Measurements from ENCODE around the gene CFAP68. TPM values are rescaled to one million over a fixed set of nuclear protein-coding genes. Genes with fewer than 3 reads are reported as not detected.

The CFAP68 gene
- total RNA-seq = 10 to 100 TPM; 25.3 to 29.3 (median 28.1) TPM

- Histone ChIP-seq H3K27ac (peak within 1 kb of the TSS; percentile 90 to 98 (median 94)), H3K9me3 (no peaks in the 10 kb centered on the region), H3K36me3 (peaks cover 0 to 32% (median 5%) of the 10 kb centered on the region in 3 donors), H3K4me1 (peaks cover 0 to 18% (median 5%) of the 10 kb centered on the region in 4 donors), H3K27me3 (no peaks in the 10 kb centered on the region), H3K4me3 (peak within 1 kb of the TSS; percentile 54 to 75 (median 62))
- DNase-seq (ENCODE audit: low spot score in 2 of 2) = peak; percentile 94 to 95
- TF ChIP-seq EP300 (IDR thresholded peaks at IDR 0.05) (peak; percentile 90 to 98), CTCF (IDR thresholded peaks at IDR 0.05) (peak; percentile 96 to 100 (median 99)), POLR2A (IDR thresholded peaks at IDR 0.05) (peak; percentile 56 to 82)
- 0 to 1% methylated on average over 36 to 43 of the region's 55 CpGs for WGBS, 2 donors
These were observed at the start of gene CFAP68, which contains the start of gene FDXACB1 for GRCh38 chr11:111878849-111879636. CFAP68 (plus strand) TSS chr11:111879541; CDS start chr11:111879561, 20 bp downstream. FDXACB1 (minus strand) TSS chr11:111879165; CDS start chr11:111879132, 33 bp downstream.

GRCh38 chr11:111833524-111833923 lies 45.8 kb upstream of the CFAP68 start:
- Histone ChIP-seq H3K4me1 (peaks cover 0 to 20% (median 0%) of the 10 kb centered on the region in 4 donors), H3K4me3 (no peak overlapping the region), H3K9me3 (no peaks in the 10 kb centered on the region), H3K36me3 (peaks cover 0 to 64% (median 4%) of the 10 kb centered on the region in 3 donors), H3K27ac (peak overlapping the region in 1 of 4 donors; percentile 5), H3K27me3 (no peaks in the 10 kb centered on the region)
- WGBS, 2 donors = 74 to 75% methylated on average over 4 of the region's 4 CpGs
- no peak for TF ChIP-seq EP300 (IDR thresholded peaks at IDR 0.05)
- TF ChIP-seq CTCF (IDR thresholded peaks at IDR 0.05) = no peak
- TF ChIP-seq POLR2A (IDR thresholded peaks at IDR 0.05) = no peak
- no peak for DNase-seq (ENCODE audit: low spot score in 2 of 2)

- Histone ChIP-seq H3K27me3 (no peaks in the 10 kb centered on the region), H3K4me3 (no peak overlapping the region), H3K4me1 (peaks cover 0 to 20% (median 0%) of the 10 kb centered on the region in 4 donors), H3K36me3 (peaks cover 0 to 59% (median 4%) of the 10 kb centered on the region in 3 donors), H3K27ac (no peak overlapping the region), H3K9me3 (no peaks in the 10 kb centered on the region)
- TF ChIP-seq CTCF (IDR thresholded peaks at IDR 0.05) (no peak), EP300 (IDR thresholded peaks at IDR 0.05) (no peak), POLR2A (IDR thresholded peaks at IDR 0.05) (no peak)
- DNase-seq (ENCODE audit: low spot score in 2 of 2) = no peak
- WGBS, 2 donors = 80 to 87% methylated on average over 3 of the region's 3 CpGs
These were observed 44.7 kb upstream of the CFAP68 start for GRCh38 chr11:111834432-111835163.

GRCh38 chr11:111835665-111836064 lies 43.7 kb upstream of the CFAP68 start:
- H3K9me3 ChIP-seq = no peaks in the 10 kb centered on the region
- H3K4me1 ChIP-seq = peaks cover 0 to 20% (median 0%) of the 10 kb centered on the region in 4 donors
- DNase-seq (ENCODE audit: low spot score in 2 of 2) = no peak
- H3K27me3 ChIP-seq = no peaks in the 10 kb centered on the region
- H3K36me3 ChIP-seq = peaks cover 0 to 49% (median 0%) of the 10 kb centered on the region in 3 donors
- H3K27ac ChIP-seq = peak overlapping the region in 2 of 4 donors; percentile 29 to 40
- TF ChIP-seq EP300 (IDR thresholded peaks at IDR 0.05) (no peak), POLR2A (IDR thresholded peaks at IDR 0.05) (no peak), CTCF (IDR thresholded peaks at IDR 0.05) (no peak)
- WGBS, 2 donors = 86 to 89% methylated on average over 7 of the region's 7 CpGs
- H3K4me3 ChIP-seq = no peak overlapping the region

Data from tibial nerve (tissue), 4 donors.